Stomach (tissue), 4 donors: ENCODE data around the gene DCST2.

Experiments used
- CTCF ChIP-seq, 7 experiments: fragments of 450-650 bp in 4 of 7; fragments of 200-600 bp in 3 of 7; sonication (generic) in 3 of 7; IDR thresholded peaks; one replicate each; pipeline ENCODE4 v1.5.1; 2016 to 2019; ENCODE audit warnings: antibody characterized with exemption in 7 of 7, control low read depth in 2 of 7, mild to moderate bottlenecking in 1 of 7
- EP300 ChIP-seq: sonication (generic); formaldehyde crosslinking; IDR thresholded peaks from one replicate; pipeline ENCODE4 v1.6.1; 2017; ENCODE audit warnings: antibody characterized with exemption

- TF ChIP-seq EP300 (no peak), CTCF (IDR thresholded peaks at IDR 0.05) (no peak)
Measured at GRCh38 chr1:154971341-154971998, 62.1 kb downstream of the DCST2 start.
